Activated CD8-positive, alpha-beta memory T cell treated with anti-CD3 and anti-CD28 coated beads, Interleukin-2, amount 50 U/mL, for 24 hours (primary cell): Measurements from ENCODE around the gene TYW1.
A peak's percentile ranks its signal among the peaks of the same experiment; 100 is the strongest.
"Not testable (repeated sequence)": the region's sequence is repeated elsewhere in the genome, so short reads cannot be mapped to it uniquely, and the experiment has no call there.

ENCODE experiments used
- DNase-seq: peaks from one replicate; pipeline ENCODE4 v3.0.0-alpha.2; 2020; ENCODE audit errors: extremely low read depth

The TYW1 gene

DNA sequence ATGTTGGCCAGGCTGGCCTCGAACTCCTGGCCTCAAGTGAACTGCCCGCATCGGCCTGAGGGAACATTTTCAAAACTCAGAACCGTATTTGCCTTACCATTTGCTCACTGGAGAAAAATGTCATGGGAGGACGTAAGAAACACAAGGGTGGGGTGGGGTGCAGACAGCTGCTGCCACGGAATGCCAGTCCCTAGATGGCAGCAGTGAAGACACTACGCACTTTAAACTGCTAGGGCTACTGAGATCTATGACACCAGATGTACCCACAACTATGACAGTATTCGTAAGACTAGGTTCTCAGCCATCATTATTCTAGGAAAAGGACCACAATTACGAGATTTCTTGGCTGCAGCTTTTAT, 2.0 kb upstream of the TYW1 start:
- peak; percentile 10 for DNase-seq

DNA sequence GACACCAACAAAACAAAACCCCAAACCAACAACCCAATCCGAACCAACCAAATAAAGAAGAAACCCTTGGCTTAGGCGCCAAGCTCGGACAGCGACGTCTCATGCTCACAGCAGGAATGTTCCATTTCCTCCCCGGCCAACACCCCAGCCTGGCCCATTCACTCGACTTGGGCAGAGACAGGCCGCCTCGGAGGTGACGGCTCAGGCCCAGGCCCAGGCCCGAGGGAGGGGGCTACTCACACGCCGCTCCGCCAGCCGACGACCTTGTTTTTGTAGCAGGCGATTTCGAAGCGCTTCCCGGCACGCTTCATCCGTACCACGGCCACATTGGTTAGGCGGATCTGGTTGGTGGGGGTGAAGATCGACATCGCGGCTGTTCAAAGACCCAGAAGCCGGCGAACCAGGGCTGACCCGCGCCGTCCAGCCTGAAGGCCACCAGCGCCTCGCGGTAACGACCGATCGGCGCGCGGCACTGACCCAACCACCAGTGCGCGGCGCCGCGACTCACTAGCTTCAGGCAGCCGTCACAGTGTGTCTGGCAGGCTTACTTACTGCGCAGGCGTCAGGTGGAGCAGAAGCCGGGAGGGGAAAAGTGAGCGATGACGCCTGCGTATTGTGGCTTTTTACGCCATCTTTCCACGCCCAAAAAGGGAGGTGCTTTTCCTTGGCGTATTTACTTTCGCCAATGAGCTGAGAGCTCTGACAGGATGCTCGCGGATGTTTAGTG, 1.4 kb upstream of the TYW1 start, which contains the start of gene SBDS:
SBDS (minus strand) TSS at position 537 of the 727 bp plus-strand sequence; CDS start at position 368, 169 bp downstream.
- DNase-seq = peak; percentile 83

DNA sequence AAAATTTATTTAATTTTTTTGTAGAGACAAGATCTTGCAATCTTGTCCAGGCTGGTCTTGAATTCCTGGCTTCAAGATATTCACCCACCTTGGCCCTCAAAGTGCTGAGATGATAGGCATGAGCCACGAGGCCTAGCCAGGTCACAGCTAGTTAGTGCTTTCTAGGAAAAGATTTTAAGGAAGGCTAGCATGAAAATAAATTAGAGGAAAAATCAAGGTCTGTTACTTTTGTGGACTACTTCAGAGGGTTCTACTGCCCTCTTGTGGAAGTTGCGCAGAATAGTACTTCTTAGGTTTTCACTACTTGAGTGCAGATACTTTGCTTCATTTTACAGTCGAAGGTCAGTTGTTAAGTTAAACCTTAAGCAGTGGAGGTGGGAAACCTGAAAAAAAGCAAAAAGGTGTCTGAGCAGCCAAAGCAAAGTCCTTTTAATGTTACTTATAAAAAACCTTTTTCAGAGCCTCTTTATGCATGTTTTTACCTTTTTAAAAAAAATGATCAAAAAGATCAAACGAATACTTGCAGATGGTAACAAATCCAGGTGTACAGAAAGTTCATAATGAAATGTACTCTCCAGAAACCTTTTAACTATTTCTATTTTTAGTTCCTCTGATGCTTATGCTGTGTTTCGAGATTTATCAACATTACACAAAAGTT, 4.1 kb downstream of the TYW1 start:
- DNase-seq = not testable (repeated sequence)

DNA sequence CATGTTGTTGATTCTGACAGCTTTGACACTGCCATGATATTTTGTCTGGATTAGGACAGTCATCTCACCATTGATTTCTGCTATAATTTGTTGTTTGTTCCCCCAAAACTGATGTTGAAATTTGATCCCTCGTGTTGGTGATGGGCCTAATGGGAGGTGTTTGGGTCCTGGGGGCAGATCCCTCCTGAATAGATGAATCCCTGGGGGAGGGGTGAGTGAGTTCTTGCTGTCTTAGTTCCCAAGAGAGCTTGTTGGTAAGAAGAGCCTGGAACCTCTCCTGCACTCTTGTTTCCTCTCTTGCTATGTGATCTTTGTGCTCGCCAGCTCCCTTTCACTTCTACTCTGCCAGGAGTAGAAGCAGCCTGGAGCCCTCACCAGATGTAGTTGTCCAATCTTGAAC, 7.5 kb downstream of the TYW1 start:
- DNase-seq = not testable (repeated sequence)

DNA sequence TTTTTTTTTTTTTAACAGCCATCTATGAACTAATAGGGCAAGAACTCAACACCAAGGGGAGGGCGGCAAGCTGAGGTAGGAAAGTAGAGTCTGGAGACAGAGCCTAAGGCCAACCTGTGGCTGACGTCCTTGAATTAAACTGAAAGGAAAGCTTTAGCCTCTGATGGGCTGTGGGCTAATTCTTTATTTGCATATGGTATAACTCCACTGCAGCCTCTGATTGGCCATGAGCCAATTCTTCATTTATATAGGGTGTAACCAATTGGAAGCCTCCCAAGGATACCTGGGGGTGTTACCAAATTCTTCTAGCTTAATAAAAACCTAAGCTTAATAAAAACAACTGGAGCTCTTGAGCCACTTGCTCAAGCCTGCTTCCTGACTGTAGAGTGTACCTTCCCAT, 10.3 kb downstream of the TYW1 start:
- no peak for DNase-seq

DNA sequence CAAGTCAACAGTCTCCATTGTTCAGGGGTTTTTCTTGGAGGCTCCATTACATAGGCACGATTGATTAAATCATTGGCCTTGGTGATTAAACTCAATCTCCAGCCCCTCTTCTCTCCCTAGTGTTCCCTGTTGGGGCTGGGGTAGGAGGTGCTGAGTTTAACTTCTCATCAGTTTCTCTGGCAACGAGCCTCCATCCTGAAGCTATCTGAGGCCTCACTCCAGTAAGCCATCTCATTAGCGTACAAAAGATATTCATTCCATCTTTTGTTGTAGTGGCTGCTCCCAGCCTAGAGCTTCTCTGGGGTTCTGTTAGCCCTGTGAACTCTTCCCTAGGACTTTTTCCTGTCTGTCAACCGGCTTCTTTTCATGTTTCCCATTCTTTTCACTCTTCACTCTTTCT, 11.6 kb downstream of the TYW1 start:
- DNase-seq = no peak

DNA sequence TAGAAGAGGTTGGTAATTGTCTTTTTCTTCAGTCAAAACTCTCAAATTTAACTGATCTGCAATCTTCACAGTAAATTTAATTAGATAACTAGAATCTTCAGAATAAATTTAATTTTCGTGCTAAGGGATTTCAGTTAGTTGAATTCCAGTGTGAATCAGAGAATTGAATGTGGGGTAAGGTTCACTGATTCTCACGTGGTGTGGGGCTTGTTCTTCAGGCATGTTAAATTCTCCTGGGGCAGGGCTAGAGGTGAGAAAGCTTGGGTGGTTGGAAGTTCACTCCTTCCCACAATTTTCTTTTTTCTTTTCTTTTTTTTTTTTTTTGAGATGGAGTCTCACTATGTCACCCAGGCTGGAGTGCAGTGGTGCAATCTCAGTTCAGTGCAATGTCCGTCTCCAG, 13.0 kb downstream of the TYW1 start:
- DNase-seq = not testable (repeated sequence)

DNA sequence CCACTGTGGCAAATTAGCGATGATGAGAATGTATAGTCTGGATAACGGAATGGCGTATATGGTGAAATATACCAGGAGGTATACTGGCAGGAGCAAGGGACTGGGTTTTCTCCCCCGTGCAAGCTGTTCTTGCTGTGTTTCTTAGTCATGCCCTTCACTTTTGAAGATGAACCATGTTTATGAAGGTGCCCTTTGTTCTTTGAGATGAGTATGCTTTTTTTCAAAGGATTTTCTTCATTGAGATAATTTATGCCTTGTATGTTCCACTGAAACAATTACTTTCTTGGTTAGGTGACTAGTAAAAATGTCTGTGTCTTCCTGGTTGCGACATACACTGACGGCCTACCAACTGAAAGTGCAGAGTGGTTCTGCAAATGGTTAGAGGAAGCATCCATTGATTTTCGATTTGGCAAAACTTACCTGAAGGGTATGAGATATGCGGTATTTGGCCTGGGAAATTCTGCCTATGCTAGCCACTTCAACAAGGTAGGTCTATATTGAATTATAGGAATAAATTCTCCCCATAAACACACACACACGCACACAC, 17.5 kb downstream of the TYW1 start:
- DNase-seq = not testable (repeated sequence)

DNA sequence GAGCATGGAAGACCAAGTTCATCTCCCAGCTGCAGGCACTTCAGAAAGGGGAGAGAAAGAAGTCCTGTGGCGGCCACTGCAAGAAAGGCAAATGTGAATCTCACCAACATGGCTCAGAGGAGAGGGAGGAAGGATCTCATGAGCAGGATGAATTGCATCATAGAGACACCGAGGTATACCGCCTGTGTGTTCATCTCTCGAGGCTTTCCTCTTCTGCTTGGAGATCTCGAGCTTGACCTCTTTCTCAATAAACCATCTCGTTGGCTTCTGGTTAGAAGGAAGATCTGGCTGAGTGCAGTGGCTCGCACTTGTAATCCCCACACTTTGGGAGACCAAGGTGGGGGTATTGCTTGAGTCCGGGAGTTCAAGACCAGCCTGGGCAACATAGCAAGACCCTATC, 21.3 kb downstream of the TYW1 start:
- DNase-seq = not testable (repeated sequence)

DNA sequence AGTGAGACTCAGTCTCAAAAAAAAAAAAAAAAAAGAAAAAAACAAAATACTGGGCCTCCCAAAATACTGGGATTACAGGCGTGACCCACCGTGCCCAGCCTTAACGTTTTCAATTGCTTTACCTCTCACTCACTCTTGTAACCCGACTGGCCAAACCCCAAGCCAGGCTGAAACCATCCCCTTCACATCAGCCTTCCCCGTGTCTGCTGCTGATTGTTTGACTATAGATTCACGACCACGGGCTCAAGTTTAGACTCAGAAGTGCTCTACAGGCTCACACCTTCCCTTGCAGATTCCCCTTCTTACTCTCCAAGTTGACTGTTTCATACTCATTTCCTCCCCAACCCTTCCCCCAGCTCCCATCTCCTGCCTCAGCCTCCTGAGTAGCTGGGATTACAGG, 22.3 kb downstream of the TYW1 start:
- DNase-seq = no peak

DNA sequence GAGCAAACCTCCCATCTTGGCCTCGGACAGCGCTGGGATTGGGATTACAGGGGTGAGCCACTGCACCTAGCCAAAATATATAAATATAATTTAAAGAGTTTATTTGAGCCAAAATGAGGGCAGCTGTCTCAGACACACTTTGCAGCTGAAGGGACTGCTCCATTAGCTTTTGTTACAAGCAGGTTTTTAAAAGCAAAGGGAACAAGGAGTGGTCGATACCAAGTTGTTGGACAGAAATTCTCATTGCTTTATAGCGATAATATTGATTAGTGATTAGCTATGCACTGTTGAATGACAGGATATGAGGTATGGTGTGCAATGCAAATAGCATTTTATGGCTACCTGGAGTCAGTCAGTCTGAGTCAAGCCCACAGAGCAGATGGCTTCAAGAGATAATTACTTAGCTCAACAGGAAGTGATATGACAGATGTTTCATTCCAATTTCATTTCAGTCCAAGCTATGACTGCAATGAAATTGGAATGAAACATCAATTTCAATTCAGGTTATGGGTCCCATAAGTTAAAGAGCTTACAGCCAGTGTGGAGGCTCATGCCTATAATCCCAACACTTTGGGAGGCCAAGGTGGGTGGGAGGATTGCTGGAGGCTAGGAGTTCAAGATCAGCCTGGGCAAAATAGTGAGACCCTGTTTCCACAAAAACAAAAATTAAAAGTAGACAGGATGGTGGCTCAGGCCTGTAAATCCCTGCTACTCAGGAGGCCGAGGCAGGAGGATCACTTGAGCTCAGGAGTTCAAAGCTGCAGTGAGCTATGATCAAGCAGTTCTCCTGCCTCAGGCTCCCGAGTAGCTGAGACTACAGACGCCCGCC, 23.1 kb downstream of the TYW1 start:
- DNase-seq = no peak

DNA sequence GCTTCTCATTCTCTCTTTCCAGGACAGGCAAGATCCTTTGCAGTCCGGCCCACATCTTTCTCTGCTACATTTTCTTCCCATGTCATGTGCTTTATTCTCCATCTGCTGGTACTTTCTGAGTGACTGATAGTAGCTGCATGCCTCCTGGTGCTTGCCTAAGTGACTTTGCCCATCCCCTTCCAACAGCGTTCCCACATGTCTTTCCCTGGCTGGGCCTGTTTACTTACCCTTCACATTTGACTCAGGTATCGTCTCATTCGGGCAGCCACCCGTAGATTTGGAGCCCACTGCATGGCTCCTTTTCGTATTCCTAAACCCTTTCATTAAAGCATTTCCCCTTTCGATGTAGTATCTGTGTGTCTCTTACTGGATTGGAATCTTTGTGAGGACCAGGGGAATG, 24.6 kb downstream of the TYW1 start:
- no peak for DNase-seq

DNA sequence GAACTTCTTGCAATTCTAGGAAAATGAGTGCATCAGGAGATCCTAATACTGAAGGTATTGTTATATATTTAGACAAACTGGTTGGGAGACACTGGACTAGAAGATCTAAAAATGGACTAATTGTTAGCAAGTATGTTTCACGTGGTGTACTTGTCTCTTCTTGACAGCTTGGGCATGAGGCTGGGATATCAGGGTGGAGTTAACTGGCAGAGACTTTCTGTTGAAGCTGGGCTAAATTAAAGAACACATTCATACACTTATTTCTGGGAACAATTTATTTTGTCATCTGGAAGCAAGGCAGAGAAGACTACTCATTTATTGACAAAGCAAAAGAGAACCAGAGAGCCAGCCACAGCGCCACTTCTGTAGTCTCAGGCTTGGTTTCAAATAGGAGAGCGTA, 25.9 kb downstream of the TYW1 start:
- no peak for DNase-seq

DNA sequence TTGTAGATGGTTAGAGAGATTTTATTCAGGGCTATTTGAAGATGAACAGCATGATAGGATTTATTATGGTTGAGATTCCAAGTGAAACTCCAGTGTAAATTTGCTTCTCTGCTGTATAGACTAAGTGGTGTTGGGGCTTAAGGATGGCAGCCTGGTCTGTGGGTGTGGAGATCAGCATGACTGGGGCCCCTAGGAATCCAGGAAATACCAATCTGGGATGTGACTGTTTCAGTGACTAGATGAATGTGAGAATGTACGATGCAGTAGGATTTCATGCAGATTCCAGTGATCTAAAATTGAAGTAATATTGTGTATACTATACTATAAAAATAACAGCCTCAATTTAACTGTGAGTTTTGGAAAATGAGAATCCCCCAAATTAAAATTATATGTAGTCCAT, 28.8 kb downstream of the TYW1 start:
- DNase-seq = not testable (repeated sequence)

DNA sequence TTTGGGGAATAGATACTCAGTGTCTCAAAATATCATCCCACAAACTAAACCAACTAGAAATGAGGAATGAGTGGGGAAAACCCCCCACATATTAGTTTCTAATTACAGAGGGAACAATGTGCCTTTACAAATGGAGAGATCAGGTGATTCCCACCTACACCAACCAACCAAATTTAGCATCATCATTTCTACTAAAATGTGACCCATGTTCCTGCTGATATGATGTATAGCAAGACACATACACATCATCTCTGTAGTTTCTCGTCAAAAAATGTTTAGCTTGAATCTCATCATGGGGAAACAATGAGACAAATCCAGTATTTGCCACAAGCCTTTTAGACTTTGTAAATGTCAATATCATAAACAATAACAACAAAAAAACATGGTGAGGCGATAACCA, 35.1 kb downstream of the TYW1 start:
- DNase-seq = not testable (repeated sequence)

DNA sequence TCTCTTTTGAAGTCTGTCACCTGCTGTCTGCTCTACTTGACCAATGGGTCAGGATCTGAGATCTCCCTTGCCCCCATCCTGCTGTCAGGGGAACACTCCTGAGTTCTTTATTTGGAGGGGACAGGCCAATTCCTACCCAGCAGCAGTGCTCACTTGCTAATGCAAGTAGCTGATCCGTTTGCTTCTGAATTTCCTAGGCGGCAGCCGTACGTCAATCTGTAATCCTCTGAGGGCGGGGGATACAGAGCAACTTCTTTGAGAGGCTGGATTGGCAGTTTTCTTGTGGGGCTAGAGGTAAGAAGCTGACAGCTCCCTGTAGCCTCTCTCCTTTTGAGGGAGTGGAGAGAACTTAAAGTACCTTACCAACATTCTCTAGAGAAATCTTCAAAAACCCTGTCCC, 36.6 kb downstream of the TYW1 start:
- DNase-seq = no peak

DNA sequence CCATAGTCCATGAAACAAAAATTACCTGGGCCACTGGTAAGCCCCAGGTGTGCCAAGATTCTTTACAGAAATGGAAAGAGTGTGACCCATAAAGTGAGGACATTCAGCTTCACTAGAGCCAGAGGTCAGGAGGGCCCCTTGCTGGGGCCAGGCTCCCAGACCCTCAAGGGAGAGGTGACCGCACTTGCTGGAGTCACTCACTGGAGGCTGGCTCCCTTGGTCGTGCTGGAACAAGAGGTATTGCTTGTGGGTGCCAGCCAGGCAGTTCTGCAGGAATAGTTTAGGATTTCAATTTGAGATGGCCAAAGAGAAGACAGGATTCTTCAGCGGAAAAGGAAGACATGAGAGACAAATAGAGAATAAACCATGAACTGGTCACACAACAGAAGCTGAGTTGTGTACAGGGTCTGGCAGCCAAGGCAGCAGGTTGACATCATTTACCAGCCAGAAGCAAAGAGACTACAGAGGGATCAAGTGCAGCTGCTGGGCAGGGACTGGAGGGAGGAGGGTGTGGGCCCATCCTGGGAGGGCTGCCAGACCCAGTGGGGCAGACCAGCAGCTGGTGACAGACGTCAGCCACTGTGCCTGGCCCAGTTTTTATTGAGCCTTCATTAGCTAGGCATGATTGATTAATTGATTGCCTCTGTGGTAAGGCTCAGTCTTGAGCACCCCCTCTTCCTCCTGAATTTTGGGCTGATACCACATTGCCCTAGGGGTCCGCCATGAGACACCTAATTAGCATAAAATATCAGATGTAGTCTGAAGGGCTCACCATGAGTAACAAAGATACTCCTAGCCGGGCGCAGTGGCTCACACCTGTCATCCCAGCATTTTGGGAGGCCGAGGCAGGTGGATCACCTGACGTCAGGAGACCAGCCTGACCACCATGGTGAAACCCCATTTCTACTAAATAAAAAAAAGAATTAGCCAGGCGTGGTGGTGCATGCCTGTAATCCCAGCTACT, 40.1 kb downstream of the TYW1 start:
- not testable (repeated sequence) for DNase-seq

DNA sequence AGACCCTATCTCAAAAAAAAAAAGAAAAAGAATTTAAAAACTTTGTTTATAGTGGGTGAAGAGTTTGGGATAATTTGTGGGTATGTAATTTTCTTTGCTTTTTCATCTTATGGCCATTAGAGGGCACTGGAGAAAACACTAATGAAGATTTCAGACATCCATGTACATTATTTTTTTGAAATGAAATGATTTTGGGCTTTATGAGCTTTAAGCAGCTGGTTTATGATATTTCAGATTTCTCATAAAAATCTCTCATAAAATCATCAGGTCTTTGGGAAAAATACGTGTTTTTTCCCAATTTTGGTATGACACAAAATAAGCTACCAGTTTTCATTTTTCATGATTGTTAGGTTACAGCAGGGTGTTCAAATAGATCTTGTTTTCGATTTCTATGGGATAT, 44.2 kb downstream of the TYW1 start:
- DNase-seq = not testable (repeated sequence)

DNA sequence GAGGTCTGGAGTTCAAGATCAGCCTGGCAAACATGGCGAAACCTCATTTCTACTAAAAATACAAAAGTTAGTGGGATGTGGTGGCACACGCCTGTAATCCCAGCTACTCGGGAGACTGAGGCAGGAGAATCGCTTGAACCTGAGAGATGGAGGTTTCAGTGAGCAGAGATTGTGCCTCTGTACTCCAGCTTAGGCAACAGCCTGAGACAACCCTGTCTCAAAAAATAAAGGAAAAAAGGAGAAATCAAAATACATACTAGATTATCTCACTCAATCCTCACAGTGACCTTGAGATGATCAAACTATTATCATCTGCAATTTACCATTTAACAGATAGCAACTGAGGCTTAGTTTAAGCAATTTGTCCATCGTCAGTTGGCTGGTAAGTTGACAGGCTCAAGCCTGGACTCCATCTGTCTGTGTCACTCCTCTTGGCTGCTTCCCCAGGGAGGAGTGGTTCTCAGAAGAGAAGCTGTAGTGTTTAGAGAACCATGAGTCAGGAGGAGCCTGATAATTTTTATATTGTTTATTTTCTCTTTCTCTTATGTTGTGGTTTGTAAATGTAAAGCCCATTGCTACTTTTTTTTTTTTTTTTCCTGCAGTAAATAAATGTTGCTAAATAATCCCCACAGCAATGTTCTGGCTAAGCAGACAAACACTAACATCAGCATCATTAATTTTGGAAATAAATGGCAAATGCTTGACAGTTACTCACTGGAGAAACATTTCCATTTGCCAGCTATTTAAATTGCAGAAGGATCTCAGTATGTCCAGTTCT, 46.3 kb downstream of the TYW1 start:
- DNase-seq = not testable (repeated sequence)

DNA sequence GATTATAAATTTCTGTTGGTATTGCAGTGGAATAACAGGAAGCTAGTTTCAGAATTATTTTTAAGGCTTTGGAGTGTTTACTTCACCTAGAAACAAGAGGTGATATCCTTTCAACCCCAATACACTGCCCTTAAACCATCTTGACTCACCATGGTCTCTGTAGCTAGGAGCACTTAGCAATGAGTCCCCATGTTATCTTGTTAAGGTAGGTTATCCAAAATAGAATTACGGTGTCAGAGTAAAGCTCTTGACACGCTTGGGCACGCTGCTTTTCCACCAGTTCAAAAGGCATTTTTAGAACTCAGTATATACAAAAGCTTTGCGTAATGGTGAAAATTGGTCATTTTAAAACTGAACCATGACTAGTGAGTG, 46.9 kb downstream of the TYW1 start:
- not testable (repeated sequence) for DNase-seq
